Measurements from ENCODE around the gene OTX2. TPM values are rescaled to one million over a fixed set of nuclear protein-coding genes. Genes with fewer than 3 reads are reported as not detected.

Gene OTX2
- total RNA-seq, 1 experiment from 2014 or later: not detected

DNA sequence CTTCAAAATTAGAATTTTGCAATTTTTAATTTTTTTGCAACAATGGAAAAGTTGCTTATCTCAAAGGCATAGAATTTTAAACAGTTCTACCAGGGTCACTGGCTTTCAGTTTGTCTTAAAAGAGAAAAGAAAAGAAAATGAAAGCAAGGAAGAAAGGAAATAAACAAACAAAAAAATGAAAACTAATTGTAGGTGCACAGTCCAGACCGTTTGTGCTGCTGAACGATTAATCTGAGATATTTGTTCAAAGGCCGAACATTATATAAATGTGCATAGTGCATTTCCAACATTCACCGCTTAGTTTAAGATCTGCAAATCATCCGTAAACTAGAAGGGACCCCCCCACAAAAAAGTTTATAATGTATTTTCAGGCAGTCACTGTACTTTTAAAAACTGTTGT lies 5.5 kb upstream of the OTX2 start:
- no peaks in the 10 kb centered on the region for H3K9me2 ChIP-seq (ENCODE audit: insufficient read depth)
- no peak overlapping the region for H3K9ac ChIP-seq (ENCODE audit: low read length)
- TF ChIP-seq RAD21 (IDR thresholded peaks at IDR 0.05; ENCODE audit: low read depth) (no peak), TCF7L2 (IDR thresholded peaks at IDR 0.05; ENCODE audit: borderline replicate concordance, extremely low read depth, insufficient read depth, insufficient read length) (no peak), EZH2 (IDR thresholded peaks at IDR 0.05) (no peak), EZH2phosphoT487 (IDR thresholded peaks at IDR 0.05; ENCODE audit: borderline replicate concordance) (no peak), CEBPB (IDR thresholded peaks at IDR 0.05; ENCODE audit: low read depth) (no peak), ZFX (IDR thresholded peaks at IDR 0.05) (no peak)
- TF ChIP-seq, protein P1, sequence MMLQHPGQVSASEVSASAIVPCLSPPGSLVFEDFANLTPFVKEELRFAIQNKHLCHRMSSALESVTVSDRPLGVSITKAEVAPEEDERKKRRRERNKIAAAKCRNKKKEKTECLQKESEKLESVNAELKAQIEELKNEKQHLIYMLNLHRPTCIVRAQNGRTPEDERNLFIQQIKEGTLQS (IDR thresholded peaks at IDR 0.05): no peak
- H3K36me3 ChIP-seq (ENCODE audit: control insufficient read depth in 1 of 2, insufficient read depth in 2 of 2, low read length in 2 of 2): no peaks in the 10 kb centered on the region
- peaks cover 62% of the 10 kb centered on the region for H3K27me3 ChIP-seq (ENCODE audit: insufficient read depth, low read length)
- intact Hi-C loops (cut with micrococcal nuclease): no loop called here
- H4K20me1 ChIP-seq (ENCODE audit: insufficient read depth): no peaks in the 10 kb centered on the region
- H3K4me2 ChIP-seq (ENCODE audit: low read length): no peak overlapping the region
- H3K4me1 ChIP-seq (ENCODE audit: control insufficient read depth in 1 of 2, insufficient read depth in 2 of 2, low read length in 2 of 2): no peaks in the 10 kb centered on the region
- ATAC-seq (no peak), DNase-seq (ENCODE audit: low read depth, low spot score) (no peak)
- no peak overlapping the region for H3K4me3 ChIP-seq (replicated peaks in 1 of 2; ENCODE audit: low read depth in 1 of 2, low read length in 2 of 2)
- H2AFZ ChIP-seq (ENCODE audit: low read depth, low read length, poor library complexity, severe bottlenecking): no peak overlapping the region
- CTCF ChIA-PET: no interaction called here
- RAD21 ChIA-PET (ENCODE audit: low non-redundant PET in 1 of 2, low total read pairs in 2 of 2, uncharacterized antibody in 2 of 2, unreplicated experiment in 2 of 2): no interaction called here
- no TSS peak for BruUV-seq (replicated peaks)
- no peak overlapping the region for H3K27ac ChIP-seq (ENCODE audit: low read depth, low read length)
- no peaks in the 10 kb centered on the region for H3K9me3 ChIP-seq (ENCODE audit: control insufficient read depth in 1 of 2, insufficient read depth in 1 of 2, low read depth in 1 of 2, low read length in 2 of 2)
- POLR2A ChIA-PET: no interaction called here
- no peaks in the 10 kb centered on the region for H3K79me2 ChIP-seq (ENCODE audit: insufficient read depth, low read length)

DNA sequence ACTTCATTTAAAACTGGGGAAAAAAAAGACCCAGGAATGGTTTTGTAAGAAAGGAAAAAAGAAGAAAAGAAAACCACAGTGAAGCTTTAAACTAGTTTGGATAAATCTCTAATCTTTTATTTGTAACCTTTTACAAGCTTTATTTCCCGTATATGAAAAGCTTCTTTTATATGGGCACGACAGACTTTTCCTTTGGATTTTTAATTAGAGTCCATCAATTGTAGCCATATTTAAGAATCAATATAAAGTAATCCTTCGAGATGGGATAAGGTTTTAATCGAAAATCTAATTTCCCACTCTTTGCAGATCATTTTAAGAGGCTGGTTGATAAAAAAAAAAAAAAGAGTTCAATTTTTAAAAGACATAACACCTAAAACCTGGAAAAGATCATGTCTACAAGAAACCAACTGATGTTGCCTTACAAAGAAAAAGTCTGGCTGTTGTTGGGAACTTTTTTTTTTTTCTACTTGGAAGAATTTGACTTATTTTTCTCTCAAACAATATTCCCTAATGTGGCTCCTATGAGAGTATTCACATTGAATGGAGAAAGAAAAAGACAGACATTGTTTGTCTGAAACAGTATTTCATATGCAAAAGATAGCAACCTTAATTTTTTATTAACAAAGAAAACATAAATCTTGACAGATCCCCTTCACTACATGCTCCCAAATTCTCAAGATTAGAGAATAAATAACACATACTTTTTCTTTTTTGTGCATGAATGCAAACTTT lies 4.9 kb upstream of the OTX2 start:
- intact Hi-C loops (cut with micrococcal nuclease): no loop called here
- H3K4me3 ChIP-seq (replicated peaks in 1 of 2; ENCODE audit: low read depth in 1 of 2, low read length in 2 of 2): no peak overlapping the region
- H3K9ac ChIP-seq (ENCODE audit: low read length): no peak overlapping the region
- ChIA-PET RAD21 (ENCODE audit: low non-redundant PET in 1 of 2, low total read pairs in 2 of 2, uncharacterized antibody in 2 of 2, unreplicated experiment in 2 of 2) (interaction anchor here in 1 of 2 experiments (0.7 kb wide), 1 partner anchor 368 kb away, joined by 3 read pairs; no protein-coding TSS in a partner anchor), POLR2A (no interaction called here), CTCF (interaction anchor here (0.7 to 1.4 kb wide), 2 partner anchors 11 to 62 kb away, joined by 3 to 4 read pairs; no protein-coding TSS in a partner anchor)
- ATAC-seq (no peak), DNase-seq (ENCODE audit: low read depth, low spot score) (no peak)
- no peaks in the 10 kb centered on the region for H3K4me1 ChIP-seq (ENCODE audit: control insufficient read depth in 1 of 2, insufficient read depth in 2 of 2, low read length in 2 of 2)
- no peak overlapping the region for H2AFZ ChIP-seq (ENCODE audit: low read depth, low read length, poor library complexity, severe bottlenecking)
- no peaks in the 10 kb centered on the region for H3K9me3 ChIP-seq (ENCODE audit: control insufficient read depth in 1 of 2, insufficient read depth in 1 of 2, low read depth in 1 of 2, low read length in 2 of 2)
- H3K4me2 ChIP-seq (ENCODE audit: low read length): no peak overlapping the region
- no peaks in the 10 kb centered on the region for H3K36me3 ChIP-seq (ENCODE audit: control insufficient read depth in 1 of 2, insufficient read depth in 2 of 2, low read length in 2 of 2)
- BruUV-seq (replicated peaks): no TSS peak
- H4K20me1 ChIP-seq (ENCODE audit: insufficient read depth): no peaks in the 10 kb centered on the region
- H3K9me2 ChIP-seq (ENCODE audit: insufficient read depth): no peaks in the 10 kb centered on the region
- peaks cover 55% of the 10 kb centered on the region for H3K27me3 ChIP-seq (ENCODE audit: insufficient read depth, low read length)
- H3K79me2 ChIP-seq (ENCODE audit: insufficient read depth, low read length): no peaks in the 10 kb centered on the region
- TF ChIP-seq, protein P2, sequence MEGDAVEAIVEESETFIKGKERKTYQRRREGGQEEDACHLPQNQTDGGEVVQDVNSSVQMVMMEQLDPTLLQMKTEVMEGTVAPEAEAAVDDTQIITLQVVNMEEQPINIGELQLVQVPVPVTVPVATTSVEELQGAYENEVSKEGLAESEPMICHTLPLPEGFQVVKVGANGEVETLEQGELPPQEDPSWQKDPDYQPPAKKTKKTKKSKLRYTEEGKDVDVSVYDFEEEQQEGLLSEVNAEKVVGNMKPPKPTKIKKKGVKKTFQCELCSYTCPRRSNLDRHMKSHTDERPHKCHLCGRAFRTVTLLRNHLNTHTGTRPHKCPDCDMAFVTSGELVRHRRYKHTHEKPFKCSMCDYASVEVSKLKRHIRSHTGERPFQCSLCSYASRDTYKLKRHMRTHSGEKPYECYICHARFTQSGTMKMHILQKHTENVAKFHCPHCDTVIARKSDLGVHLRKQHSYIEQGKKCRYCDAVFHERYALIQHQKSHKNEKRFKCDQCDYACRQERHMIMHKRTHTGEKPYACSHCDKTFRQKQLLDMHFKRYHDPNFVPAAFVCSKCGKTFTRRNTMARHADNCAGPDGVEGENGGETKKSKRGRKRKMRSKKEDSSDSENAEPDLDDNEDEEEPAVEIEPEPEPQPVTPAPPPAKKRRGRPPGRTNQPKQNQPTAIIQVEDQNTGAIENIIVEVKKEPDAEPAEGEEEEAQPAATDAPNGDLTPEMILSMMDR (IDR thresholded peaks at IDR 0.05 in 2 of 3, conservative IDR thresholded peaks at IDR 0.05 in 1 of 3; ENCODE audit: borderline replicate concordance in 1 of 3, insufficient read depth in 1 of 3, low read depth in 2 of 3, low read length in 2 of 3): no peak
- TF ChIP-seq JUND (IDR thresholded peaks at IDR 0.05) (no peak), FOSL1 (IDR thresholded peaks at IDR 0.05; ENCODE audit: low read depth) (no peak), ZNF274 (IDR thresholded peaks at IDR 0.05; ENCODE audit: low read depth, low read length) (no peak), EZH2phosphoT487 (IDR thresholded peaks at IDR 0.05; ENCODE audit: borderline replicate concordance) (no peak), EZH2 (IDR thresholded peaks at IDR 0.05) (no peak), EGR1 (IDR thresholded peaks at IDR 0.05; ENCODE audit: low read depth) (no peak), CEBPB (IDR thresholded peaks at IDR 0.05; ENCODE audit: low read depth) (no peak)
- TF ChIP-seq, protein P3, sequence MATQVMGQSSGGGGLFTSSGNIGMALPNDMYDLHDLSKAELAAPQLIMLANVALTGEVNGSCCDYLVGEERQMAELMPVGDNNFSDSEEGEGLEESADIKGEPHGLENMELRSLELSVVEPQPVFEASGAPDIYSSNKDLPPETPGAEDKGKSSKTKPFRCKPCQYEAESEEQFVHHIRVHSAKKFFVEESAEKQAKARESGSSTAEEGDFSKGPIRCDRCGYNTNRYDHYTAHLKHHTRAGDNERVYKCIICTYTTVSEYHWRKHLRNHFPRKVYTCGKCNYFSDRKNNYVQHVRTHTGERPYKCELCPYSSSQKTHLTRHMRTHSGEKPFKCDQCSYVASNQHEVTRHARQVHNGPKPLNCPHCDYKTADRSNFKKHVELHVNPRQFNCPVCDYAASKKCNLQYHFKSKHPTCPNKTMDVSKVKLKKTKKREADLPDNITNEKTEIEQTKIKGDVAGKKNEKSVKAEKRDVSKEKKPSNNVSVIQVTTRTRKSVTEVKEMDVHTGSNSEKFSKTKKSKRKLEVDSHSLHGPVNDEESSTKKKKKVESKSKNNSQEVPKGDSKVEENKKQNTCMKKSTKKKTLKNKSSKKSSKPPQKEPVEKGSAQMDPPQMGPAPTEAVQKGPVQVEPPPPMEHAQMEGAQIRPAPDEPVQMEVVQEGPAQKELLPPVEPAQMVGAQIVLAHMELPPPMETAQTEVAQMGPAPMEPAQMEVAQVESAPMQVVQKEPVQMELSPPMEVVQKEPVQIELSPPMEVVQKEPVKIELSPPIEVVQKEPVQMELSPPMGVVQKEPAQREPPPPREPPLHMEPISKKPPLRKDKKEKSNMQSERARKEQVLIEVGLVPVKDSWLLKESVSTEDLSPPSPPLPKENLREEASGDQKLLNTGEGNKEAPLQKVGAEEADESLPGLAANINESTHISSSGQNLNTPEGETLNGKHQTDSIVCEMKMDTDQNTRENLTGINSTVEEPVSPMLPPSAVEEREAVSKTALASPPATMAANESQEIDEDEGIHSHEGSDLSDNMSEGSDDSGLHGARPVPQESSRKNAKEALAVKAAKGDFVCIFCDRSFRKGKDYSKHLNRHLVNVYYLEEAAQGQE (IDR thresholded peaks at IDR 0.05; ENCODE audit: low read depth): no peak
- no peak overlapping the region for H3K27ac ChIP-seq (ENCODE audit: low read depth, low read length)
